Measurements from ENCODE around the gene CD22.

Gene CD22

DNA sequence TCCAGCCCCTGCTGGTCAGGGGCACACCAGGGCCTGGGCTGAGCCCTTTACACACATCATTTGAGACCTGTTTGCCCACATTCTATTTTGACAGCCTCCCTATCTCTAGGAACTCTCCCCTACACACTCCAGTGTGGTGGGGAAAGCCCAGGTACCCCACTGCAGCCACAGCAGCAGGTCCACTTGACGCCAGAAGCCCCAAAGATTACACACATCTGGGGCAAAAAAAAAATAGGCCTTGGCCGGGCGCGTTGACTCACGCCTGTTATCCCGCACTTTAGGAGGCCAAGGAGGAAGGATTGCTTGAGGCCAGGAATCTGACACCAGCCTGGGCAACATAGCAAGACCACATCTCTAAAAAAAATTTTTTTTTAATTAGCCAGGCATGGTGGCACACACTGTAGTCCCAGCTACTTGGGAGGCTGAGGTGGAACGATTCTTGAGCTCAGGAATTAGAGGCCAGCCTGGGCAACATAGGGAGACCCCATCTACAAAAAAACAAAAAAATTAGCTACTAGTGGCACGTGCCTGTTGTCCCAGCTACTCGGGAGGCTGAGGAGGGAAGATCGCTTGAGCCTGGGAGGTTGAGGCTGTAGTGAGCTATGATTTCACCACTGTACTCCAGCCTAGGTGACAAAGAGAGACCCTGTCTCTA lies 18.0 kb upstream of the CD22 start:
- Histone ChIP-seq H3K79me2 (no peaks in the 10 kb centered on the region), H3K4me2 (ENCODE audit: low read length) (no peak overlapping the region), H2AFZ (no peak overlapping the region), H3K27ac (no peak overlapping the region), H3K4me3 (ENCODE audit: low read depth, low read length) (no peak overlapping the region), H3K36me3 (ENCODE audit: control insufficient read depth, insufficient read depth, low read length) (no peaks in the 10 kb centered on the region), H3K27me3 (ENCODE audit: control insufficient read depth, insufficient read depth, low read length) (no peaks in the 10 kb centered on the region), H3K4me1 (no peaks in the 10 kb centered on the region), H3K9me3 (ENCODE audit: control insufficient read depth, low read length) (no peaks in the 10 kb centered on the region), H3K9ac (no peak overlapping the region)
- TF ChIP-seq, protein P1, sequence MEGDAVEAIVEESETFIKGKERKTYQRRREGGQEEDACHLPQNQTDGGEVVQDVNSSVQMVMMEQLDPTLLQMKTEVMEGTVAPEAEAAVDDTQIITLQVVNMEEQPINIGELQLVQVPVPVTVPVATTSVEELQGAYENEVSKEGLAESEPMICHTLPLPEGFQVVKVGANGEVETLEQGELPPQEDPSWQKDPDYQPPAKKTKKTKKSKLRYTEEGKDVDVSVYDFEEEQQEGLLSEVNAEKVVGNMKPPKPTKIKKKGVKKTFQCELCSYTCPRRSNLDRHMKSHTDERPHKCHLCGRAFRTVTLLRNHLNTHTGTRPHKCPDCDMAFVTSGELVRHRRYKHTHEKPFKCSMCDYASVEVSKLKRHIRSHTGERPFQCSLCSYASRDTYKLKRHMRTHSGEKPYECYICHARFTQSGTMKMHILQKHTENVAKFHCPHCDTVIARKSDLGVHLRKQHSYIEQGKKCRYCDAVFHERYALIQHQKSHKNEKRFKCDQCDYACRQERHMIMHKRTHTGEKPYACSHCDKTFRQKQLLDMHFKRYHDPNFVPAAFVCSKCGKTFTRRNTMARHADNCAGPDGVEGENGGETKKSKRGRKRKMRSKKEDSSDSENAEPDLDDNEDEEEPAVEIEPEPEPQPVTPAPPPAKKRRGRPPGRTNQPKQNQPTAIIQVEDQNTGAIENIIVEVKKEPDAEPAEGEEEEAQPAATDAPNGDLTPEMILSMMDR (IDR thresholded peaks at IDR 0.05) = no peak

DNA sequence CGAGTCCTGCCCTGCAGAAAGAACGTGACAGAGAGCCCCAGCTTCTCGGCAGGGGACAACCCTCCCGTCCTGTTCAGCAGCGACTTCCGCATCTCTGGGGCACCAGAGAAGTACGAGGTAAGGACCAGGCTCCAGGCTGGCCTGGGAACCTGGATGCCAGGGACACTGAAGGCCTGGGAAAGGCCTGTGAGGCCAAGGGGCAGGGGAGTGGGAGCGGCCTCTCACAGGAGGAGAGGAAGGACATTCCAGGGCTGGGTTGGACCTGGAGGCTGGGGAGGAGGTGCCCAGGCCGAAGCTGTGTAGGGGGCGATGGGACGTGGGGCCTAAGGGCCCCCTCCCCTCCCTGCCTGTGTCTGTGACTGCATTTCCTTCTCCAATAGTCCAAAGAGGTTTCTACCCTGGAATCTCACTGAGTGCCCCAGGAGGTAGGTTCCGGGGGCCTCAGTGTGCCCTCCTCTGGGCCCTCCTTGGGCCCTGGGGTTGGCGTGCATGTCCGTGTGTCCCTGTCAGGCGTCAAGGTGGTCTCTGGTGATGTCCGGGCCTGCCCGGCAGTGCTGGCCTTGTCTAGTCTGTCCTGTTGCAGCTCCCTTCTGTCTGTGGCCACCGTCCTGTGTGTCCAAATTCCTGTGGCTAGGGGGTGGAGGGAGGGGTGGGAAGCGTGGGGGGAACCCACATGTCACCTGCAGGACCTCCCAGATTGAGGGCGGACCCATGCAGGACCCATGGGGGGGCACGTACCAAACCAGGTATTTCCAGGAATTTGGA lies 16.9 kb upstream of the CD22 start:
- no peak overlapping the region for H3K4me2 ChIP-seq (ENCODE audit: low read length)
- H3K27ac ChIP-seq = no peak overlapping the region
- H3K4me1 ChIP-seq = no peaks in the 10 kb centered on the region
- no peak overlapping the region for H2AFZ ChIP-seq
- H3K79me2 ChIP-seq = no peaks in the 10 kb centered on the region
- H3K4me3 ChIP-seq (ENCODE audit: low read depth, low read length) = no peak overlapping the region
- no peaks in the 10 kb centered on the region for H3K36me3 ChIP-seq (ENCODE audit: control insufficient read depth, insufficient read depth, low read length)
- H3K9me3 ChIP-seq (ENCODE audit: control insufficient read depth, low read length) = no peaks in the 10 kb centered on the region
- no peak overlapping the region for H3K9ac ChIP-seq
- H3K27me3 ChIP-seq (ENCODE audit: control insufficient read depth, insufficient read depth, low read length) = no peaks in the 10 kb centered on the region
- TF ChIP-seq, protein P1 (IDR thresholded peaks at IDR 0.05) = no peak

DNA sequence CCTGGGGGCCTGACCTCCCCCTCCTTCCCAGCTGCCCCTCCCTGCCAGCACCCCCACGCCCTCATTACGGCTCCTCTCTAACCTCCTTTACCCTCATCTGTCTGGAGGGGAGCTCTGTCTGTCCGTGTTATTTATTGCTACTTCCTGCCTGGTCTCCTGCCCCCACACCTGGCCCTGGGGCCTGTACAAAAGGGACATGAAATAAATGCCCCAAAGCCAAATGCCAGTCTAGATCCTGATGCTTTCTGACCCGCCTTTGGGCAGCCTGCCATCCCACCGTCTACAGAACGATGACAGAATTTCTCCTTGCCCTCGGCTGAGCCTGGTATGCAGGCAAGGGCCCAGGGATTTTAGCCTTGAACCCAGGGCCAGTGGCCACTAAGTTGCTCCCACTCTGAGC lies 15.4 kb upstream of the CD22 start:
- Histone ChIP-seq H2AFZ (no peak overlapping the region), H3K4me1 (no peaks in the 10 kb centered on the region), H3K9me3 (ENCODE audit: control insufficient read depth, low read length) (no peaks in the 10 kb centered on the region), H3K79me2 (no peaks in the 10 kb centered on the region), H3K36me3 (ENCODE audit: control insufficient read depth, insufficient read depth, low read length) (no peaks in the 10 kb centered on the region), H3K27ac (no peak overlapping the region), H3K4me2 (ENCODE audit: low read length) (no peak overlapping the region), H3K27me3 (ENCODE audit: control insufficient read depth, insufficient read depth, low read length) (no peaks in the 10 kb centered on the region), H3K4me3 (ENCODE audit: low read depth, low read length) (no peak overlapping the region), H3K9ac (no peak overlapping the region)
- TF ChIP-seq, protein P1 (IDR thresholded peaks at IDR 0.05) = no peak

DNA sequence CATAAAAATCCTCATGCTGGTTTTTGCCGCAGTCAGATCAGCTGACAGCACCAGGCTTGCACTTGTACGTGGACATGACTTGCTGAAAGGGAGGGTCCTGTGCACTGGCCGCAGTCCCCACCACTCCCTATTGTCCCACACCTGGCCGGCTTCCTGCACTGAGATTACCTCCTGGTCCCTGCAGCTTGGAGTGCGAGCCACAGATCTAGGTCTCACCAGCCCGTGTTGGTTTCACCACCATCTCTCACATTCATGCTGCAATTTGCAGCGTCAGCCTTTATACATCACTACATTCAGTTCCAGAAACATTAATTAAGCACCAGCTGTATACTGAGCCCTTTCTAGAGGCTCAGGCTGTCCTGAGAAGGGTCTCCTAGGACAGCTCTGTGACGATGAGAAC lies 15.0 kb upstream of the CD22 start:
- Histone ChIP-seq H3K9me3 (ENCODE audit: control insufficient read depth, low read length) (no peaks in the 10 kb centered on the region), H3K27ac (no peak overlapping the region), H3K4me1 (no peaks in the 10 kb centered on the region), H3K9ac (no peak overlapping the region), H3K4me2 (ENCODE audit: low read length) (no peak overlapping the region), H3K79me2 (no peaks in the 10 kb centered on the region), H3K36me3 (ENCODE audit: control insufficient read depth, insufficient read depth, low read length) (no peaks in the 10 kb centered on the region), H3K4me3 (ENCODE audit: low read depth, low read length) (no peak overlapping the region), H3K27me3 (ENCODE audit: control insufficient read depth, insufficient read depth, low read length) (no peaks in the 10 kb centered on the region), H2AFZ (no peak overlapping the region)
- TF ChIP-seq, protein P1 (IDR thresholded peaks at IDR 0.05) = no peak
